Urothelium cell line (cell line): Measurements from ENCODE around the gene PEF1.

Source experiments
- DNase-seq: peaks from one replicate; pipeline ENCODE4 v3.0.0; 2011; ENCODE audit warnings: low spot score, mixed read lengths
- FAIRE-seq: peaks from 2 replicates; lab custom pipeline; 2011; peaks lifted over from hg19 to GRCh38; lab: Jason Lieb, UNC

Gene PEF1

DNA sequence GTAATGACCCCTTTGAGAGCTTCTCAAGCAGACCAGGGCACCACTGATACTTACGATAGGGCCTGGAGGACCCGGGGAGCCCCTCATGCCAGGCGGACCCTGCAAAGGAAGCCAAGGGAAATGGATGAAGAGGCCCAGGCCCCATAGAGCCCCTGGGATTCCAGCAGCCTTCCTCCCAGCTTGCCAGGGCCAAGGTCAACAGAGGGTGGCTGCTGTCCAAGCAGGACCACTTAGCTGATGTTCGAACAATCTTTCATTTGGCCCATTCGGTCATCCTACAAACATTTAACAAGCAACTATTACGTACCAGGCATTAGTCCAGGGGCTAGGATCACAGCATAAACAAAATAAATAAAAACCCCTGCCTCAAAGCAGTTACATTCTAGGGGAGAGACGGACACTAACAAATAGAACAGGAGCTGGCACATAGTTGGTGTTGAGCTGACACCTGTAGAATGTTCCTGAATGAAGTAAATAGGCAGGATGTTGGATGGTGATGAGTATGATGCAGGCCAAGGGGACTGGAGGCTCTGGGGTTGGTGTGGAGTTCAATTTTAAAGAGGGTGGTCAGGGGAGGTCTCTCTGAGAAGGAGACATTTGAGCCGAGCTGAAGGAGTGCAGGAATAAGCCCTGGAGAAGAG is 27.0 kb upstream of the PEF1 start:
- FAIRE-seq (no peak), DNase-seq (no peak)

DNA sequence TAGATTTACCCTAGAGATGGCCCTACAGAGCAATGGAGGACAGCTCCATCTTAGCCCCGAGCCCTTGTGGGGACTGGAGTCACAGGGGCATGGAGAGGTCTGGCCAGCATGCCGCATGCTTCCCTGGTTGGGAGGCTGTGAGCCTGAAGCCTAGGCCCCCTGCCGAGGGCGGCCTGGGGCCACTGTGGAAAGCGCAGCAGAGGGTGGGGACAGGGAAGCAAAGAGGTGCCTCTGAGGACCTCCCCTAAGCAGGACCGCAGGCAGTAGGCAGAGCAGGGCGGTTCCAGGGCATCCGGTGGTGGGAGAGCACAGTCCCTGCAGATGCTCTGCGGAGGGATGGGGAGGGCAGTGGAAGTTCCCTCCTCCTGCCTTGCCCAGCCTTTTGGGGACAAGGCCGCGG is 26.5 kb upstream of the PEF1 start:
- FAIRE-seq (no peak), DNase-seq (no peak)

DNA sequence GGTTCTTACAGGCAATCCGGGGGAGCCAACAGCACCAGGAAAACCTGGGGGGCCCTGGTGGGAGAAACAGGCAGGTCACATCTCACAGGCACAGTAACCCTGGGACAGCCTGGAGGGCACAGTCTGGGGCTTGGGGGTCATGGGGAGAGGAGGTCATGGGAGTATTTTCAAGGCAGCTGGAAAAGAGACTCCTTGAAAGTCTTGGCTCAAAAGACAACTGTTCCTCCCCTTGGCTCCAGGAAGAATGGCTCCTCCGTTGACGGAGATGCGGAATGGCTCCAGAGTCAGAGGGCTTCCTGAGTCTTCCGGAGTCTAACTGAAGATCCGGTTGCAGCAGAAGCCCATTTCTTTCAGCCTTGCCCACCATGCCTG is 25.9 kb upstream of the PEF1 start:
- DNase-seq (no peak), FAIRE-seq (no peak)

DNA sequence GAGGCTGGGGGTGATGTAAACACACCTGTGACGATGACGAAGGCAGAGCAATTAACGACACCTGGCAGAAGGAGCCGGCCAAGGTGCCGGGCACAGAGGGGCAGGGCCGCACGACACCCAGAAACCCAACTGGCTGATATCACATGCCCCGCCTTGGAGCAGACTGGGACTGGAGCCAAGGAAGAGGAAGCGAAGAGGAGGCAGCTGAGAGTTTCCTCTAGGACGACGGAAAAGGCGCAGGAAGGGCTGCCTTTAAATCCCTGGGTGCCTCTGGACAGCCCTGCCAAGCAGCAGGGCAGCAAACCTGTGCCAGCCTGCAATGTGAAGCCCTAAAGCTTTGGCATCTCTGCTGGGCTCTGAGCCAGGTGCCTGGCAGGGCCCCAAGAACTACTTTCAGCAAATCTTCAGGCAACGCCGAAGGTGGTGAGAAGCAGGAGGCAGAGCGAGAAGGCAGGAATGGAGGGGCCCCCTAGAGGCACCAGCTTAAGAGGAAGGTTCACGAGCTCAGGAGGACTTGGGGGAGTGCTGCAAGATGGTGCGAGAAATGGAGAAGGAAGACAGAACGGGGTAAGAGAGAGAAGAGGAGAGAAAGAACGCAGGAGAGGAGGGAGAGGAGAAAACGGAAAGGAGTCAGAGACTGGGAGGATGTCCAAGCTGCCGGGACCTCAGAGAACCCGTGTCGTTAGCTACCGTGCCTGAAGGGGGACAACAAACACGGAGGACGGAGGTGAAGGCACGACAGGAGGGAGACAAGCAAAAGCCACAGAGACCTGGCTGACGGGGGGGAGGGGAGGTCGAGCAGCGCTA is 25.3 kb upstream of the PEF1 start:
- FAIRE-seq (no peak), DNase-seq (no peak)

DNA sequence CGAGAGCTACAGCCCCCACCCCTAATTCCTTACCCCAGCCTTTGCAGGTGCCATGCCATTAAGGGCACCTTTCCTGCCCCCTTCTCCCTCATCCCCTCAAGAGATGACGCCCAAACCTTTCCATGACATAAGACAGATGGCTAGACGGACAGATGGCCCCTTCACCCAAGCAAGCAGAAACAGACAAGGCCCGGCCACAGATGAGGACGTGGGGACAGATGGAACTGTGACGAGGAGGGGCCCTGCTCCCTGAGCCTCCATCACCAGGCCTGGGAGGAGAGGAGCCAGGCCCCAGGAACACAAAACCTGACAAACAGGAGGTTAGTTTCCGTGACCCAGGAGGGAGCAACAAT is 24.7 kb upstream of the PEF1 start:
- FAIRE-seq (no peak), DNase-seq (no peak)

DNA sequence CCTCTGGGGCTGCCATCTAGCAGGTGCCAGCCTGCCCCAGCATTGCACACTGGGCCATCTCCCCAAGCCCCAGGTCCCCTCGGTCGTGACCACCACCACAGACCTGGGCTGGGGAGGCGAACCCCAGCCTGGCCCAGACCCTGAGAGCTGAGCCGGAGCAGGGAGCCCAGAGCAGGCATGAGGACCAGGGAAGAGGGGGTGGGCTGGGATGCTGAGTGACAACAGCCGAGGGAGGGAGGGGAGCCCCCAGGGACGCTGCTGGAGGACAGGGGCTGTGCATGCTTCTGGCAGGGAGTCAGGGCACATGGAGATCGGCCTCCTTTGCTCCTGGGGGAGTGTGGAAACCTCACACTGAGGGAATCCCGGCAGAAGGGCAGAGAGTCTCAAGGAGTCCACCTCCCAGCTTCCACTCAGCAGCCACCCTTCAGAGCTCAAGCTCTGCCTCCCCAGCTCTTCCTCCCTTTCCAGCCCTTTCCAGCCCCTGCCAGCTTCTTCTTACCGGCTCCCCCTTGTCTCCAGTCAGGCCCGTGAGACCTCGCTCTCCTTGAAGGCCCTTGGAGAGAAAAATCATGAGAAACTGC is 23.7 kb upstream of the PEF1 start:
- FAIRE-seq: no peak

DNA sequence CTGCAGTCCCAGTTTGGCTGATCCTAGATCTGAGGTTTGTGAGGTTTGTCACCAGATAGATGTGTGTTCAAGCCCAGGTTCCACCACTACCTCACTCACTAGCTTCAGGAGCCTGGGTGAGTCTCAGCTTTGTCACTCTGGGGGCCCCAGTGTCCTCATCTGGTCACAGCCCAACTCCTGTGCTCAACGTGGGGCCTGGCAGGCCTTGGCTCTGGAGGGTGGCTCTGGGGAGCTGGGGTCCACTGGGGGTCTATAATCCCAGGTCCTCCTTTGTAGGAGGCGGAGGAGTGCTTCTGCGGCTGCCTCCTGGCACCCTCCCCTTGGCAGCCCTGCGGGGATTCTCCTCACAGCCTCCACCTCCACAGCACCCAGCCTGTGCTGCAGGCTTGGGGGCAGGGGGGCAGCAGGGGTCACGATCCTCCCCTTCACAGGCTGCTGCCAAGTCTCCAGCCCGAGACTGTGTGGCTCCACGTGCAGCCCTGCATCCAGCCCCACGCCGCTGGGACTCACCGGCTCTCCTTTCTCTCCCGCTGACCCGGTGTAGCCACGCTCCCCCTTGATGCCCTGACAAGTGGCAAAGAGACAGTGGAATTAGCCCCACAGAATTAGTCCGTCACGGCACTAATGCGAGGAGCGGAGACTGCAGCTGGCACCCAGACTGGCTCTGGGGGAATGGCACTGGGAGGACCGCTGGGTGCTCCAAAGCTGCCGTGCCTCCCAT is 22.5 kb upstream of the PEF1 start:
- no peak for FAIRE-seq
- no peak for DNase-seq

More for the DNA sequence above, 23.7 kb upstream of the PEF1 start:
- DNase-seq: no peak

DNA sequence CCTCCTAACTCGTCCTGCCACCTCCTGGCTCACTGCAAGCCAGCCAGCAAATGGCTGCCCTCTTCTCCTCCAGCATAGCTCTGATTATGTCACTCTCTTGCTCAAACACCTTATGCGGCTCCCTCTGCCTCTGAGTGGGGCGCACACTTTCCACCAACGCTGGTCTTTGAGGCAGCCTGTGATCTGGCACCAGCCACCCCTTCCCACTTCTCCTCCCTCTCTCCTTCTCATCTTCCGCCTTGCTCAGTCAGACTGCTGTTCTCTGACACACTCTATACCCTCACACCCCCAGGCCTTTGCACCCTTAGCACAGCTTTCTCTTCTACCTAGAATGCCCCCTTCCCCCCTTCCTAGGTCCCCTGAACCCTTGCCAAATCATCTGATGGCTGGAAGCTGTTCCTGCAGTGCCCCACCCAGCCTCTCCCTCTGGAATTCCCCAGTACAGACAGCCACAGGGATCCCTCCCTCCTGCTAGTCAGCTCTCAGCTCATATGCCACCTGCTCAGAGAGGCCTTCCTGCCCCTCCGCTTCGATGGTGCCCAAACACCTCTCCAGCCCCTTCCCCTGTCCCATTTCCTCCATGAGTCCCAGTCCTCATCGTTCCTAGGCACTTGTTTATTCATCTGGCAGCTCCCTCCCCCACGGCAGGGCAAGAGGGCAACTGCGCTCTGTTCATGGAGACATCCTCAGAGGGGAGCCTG is 21.7 kb upstream of the PEF1 start:
- FAIRE-seq: no peak
- DNase-seq: no peak

DNA sequence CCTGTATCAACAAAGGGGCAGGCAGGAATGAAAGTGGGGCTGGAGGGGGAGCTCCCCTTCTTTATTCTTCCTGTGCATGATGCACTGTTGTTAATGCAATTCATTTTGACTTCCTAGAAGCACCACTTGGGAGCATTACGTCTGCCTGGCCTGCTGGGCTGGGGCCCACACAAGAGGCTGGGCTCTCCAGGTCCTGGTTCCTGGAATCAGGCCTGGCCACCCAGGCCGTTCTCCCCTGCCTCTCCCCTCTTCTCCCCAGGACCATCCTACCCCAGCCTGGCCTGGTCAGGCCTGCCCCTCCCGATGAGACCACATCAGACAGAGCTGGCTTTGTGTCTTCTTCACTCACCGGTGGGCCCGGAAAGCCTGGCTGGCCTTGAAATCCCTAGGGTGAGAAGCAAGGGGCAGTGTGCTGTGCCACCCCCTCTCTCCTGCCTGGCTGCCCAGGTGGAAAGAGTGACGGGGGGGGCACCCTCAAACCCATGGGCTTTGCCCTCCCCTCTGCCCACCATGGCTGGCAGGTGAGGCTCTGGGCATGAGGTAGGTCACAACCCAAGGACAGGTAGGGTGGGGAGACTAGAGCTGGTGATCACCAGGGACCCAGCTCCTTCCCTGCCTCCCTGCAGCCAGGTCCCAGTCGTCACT is 20.7 kb upstream of the PEF1 start:
- FAIRE-seq (no peak), DNase-seq (no peak)

DNA sequence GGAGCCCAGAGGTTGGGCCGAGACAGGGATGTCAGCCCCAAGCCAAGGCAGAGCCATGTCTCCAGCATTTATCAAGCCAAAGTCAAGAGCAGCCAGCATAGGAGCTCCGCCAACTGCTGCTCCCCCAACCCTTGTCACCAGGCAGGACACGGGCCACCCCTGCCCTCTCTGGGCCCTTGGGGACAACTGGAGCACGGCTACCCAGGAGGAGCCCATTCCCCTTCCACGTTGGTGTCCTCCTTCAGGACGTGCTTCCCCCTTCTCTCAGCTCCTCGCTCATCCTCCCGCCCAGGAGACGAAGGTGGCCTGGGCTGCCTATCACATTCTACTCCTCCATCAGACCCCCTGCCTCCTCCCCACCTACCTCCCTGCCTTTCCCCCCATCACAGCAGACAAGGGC is 19.9 kb upstream of the PEF1 start:
- DNase-seq (no peak), FAIRE-seq (no peak)

DNA sequence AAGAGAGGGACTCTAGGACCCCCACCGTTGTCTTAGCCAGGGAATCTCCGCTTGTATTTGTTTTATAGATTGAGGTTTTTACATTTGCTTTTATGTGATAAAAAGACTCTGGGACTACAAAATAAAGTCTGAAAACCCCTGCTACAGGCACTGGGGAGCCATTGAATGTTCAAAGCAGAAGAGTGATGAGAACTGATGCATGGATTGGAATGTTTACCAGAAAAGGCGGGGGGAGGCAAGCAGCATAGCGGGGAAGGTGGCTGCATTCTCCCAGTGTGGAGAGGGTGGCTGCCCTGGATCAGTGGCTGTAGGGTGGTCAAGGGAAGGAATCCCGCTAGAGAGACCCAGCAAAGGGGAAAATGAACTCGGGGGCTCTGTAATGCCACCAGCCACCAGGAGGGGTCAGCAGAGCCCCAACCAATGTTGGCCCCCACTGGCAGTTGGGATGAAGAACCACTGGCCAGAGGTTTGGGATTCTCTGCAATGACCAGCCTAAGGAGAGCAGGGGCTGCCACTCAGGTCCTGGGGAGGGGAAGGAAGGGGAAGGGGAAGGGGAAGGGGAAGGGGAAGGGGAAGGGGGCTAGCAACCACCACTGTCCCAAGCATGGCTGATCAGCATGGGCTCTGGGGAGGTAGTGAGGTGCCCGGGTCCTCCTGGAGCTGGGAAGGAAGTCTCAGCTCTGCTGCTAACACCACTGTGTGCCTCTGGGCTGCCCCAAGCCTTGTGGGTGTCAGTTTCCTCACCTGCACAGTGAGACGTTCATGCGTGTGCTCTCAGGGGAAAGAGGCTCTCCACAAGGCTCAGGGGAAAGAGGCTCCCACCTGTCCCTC is 19.2 kb upstream of the PEF1 start:
- FAIRE-seq (peak; percentile 5), DNase-seq (peak; percentile 77)

DNA sequence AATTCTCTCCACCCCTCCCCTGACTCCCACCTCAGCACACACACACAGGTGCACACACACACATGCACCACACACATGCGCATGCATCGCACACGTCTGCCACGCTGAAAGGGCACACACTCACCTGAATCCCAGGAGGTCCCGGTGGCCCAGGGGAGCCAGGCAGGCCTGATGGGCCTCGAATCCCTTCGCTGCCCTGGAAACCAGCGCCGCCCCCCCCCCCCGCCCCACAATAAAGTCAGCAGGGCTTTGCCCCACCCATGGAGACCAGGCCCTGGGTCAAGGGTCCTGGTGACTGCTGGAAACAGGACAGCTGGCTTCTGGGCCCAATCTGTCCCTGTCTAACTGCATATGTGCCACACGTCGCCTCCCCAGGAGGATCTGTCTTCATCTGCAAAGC is 17.8 kb upstream of the PEF1 start:
- DNase-seq (no peak), FAIRE-seq (no peak)

DNA sequence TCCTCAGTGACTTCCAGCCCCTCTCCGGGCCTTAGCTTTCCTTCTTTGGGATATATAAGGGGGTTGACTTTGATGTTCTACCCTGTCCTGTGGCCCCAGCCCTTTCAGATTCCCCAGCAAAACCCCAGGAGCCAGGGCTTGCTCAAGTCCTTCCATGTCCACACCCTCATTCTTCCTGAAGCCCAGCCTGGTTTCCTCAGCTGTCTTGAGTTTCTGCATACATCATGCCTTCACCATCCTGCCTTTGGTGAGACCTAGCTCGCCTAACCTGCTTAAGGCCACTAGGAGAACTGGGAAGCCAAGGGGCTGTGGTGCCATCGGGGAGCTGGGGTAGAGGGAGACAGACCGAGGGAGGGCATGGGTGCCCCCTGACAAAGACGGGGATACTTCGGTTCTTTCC is 17.2 kb upstream of the PEF1 start:
- no peak for DNase-seq
- FAIRE-seq: no peak

DNA sequence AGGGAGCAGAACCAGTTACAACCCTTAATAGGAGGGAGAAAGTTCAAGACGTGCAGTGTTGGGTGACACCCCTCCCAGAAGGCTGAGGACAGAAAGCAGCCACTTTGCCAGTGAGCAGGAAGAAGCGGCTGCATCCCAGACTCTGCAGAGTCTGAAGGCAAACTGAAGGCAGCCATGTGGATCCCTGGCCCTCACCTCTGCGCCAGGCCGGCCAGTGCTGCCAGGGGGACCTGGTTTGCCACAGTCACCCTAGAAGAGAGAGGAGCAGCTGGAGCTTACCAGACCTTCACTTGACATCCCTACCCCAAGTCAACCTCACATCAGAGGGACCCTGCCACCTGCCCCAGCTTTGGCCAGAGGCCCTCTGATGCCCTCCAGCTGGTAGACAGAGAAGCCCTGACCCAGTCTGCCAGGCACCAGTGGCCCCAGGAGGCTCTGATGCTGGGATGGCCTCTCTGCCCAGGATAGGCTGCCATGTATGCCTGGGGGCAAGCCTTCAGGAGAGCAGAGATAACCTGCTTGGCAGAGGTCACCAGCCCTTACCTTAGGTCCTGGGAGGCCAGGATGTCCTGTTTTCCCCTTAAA is 16.3 kb upstream of the PEF1 start:
- DNase-seq (no peak), FAIRE-seq (no peak)

DNA sequence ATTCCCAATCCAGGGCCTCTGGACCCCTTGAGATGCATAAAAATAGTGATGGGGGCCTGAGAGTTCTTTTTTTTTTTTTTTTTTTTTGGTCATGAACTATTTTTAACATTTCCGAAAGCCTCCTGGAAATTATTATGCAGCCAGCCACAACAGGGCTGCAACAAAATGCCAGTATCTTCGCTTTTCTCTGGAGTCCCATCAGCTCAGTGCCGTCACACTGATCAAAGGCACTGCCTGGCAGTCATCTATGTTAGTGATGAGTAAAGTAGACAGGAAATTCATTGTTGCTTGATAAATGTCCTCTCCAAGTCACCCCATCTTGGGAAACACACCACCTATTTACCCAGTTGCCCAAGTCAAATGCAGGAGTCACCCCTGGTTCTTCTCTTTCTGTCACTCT is 15.2 kb upstream of the PEF1 start:
- FAIRE-seq (no peak), DNase-seq (no peak)

DNA sequence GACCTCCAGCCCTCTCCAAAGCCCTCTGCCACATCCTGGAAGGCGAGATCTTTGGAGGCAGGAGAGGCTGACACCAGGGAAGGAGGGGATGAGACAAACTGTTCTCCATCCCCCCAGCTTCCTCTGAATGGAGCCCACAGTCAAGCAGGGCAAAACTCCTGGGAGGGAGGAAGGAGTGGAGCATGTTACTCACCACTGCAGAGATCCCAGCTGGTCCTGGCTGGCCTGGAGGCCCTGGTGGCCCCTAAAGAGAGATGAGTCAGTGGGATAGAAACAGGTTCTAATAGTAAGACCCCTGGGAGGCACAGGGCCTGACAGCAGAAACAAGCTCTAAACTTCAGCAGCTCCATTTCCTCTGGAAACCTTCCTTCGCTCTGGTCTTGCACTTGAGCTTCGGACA is 14.0 kb upstream of the PEF1 start:
- DNase-seq (no peak), FAIRE-seq (no peak)

DNA sequence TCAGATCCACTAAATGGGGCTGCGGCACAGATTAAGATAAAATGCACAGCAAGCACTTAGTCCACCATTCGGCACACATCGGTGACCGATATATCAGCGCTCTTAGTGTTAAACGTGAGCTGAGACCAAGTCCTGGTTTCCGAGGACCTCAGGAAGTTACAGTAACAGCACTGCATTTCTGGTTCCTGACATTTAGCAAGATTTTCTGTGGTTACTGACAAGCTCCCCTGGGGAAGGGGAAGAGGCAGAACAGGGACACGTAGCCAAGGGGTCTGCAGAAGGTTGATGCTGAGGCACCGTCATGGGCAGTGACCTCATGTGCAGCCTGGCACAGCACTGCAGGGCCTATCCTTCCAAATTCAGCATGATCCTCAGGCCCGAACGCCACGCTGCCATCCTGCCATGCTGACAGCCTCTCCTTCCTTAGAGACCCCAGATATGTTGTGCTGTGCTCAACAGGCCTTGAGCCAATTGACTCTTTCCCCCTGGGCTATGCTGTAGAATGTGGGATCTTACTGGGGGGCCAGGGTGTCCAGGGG is 13.4 kb upstream of the PEF1 start:
- no peak for FAIRE-seq
- no peak for DNase-seq

DNA sequence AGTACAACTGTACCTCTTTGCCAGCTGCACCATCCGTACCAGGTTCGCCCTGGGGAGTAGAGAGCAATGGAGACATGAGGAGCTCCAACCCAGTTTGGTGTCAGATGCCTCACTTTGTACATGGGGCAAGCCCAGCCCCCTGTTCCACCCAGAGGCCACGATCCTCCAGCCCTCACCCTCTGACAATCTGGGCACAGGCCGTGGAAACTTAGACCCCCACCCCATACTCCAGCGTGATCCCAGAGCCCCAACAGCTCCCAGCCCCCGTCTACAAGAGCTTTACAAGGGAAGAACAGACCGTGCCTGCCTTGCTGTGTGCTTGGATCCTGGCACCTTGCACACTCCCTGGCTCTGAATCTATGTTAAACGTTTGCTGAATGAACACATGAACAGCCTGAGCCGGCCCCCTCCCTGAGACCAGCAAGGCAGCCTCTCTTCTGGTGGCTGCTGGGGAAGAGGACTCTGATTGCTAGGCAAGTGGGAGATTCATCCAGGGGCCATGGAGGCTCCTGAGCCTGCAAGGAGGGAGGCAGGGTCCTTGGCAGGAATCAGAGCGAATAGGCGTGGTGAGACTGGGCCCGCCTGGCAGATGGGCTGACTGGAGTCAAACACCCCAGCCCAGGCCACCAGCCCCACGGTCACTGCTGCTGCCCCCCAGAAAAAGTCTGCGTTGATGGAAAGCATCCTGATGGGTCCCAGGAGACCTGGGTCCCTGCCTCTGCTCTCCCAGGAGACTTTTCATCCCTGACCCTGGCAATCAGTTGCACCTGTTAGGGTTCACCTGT is 12.5 kb upstream of the PEF1 start:
- FAIRE-seq (no peak), DNase-seq (no peak)
